ENCODE data around the gene NIPA2.

The NIPA2 gene

DNA sequence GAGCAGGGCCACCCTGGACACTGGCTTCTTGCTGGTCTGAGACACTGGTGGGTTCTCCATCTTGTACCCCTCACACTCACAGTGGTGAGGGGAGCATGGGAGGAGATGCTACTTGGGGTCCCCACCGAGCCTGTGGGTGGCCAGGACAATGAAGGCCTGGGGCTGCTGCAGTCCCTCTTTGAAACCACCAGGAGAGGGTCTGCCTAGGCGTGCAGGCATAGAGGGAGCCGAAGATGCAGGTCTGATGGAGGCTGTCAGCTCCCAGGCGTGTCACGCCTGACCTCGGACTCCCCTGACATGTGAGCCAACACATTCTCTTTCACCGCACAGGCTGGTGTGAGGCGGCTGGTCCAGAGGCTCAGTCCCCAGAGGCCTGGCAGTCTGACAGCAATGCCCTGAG, 39.1 kb downstream of the NIPA2 start:
- DNase-seq (ENCODE audit: low read depth in 2 of 2), result no peak

DNA sequence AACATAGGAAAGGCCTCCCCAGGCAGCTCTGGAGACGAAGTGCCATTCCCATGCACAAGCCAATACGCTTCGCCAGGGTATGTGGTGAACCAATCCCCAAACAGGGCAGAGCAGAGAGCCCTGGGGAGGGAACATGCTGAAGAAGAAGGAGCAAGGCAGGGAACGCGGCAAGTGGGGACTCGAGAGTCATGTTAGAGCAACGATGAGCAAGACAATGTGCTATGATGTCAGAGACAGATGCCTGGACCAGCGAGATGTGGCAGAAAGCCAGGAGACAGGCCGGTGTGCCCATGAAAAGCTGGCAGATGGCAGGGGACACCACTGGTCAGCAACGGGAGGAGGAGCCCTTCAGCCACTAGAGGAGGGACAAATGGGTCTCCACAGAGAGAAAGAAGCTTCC, 39.6 kb downstream of the NIPA2 start:
- no peak for DNase-seq (ENCODE audit: low read depth in 2 of 2)

DNA sequence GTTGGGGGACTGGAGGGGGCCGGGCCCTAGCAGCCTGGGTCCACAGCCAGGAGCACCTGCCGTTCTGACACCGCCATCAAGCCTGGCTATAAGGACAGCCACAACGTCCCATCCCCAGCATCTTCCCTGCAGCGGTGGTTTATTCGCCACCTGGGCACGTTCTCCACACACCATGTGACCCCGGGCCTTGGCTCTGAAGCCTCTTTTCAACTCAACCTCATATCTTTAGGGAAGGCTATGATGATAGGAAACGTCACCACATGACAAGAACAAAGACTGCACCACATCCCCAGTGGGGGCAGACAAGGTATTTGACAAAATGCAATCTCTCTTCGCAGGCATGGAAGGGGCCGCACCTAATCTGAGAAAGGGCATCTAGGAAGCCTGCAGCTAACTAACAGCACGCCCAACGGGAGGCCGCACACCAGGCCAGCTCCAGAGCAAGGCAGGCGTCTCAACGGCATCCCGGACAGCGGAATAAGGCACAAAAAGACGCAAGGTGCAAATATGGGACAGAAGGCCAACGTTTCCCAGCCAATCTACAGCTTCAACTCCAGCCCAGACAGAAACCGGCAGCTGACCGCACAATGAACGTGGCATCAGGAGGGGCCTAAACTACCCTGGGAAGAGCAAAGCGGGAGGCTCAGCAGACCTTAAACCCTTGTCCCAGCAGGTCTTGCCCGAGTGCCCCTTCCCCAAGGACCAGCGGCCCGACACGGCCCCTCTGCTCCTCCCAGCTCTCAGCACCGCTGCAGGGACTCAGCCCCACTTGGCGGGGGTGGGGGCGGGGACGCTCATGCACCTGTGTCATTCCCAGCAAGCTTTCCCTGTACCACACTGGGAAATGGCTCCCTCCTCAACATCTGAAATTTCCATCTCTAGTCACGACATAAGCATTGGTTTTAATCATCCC, 41.9 kb downstream of the NIPA2 start:
- DNase-seq (ENCODE audit: low read depth in 2 of 2), result no peak

DNA sequence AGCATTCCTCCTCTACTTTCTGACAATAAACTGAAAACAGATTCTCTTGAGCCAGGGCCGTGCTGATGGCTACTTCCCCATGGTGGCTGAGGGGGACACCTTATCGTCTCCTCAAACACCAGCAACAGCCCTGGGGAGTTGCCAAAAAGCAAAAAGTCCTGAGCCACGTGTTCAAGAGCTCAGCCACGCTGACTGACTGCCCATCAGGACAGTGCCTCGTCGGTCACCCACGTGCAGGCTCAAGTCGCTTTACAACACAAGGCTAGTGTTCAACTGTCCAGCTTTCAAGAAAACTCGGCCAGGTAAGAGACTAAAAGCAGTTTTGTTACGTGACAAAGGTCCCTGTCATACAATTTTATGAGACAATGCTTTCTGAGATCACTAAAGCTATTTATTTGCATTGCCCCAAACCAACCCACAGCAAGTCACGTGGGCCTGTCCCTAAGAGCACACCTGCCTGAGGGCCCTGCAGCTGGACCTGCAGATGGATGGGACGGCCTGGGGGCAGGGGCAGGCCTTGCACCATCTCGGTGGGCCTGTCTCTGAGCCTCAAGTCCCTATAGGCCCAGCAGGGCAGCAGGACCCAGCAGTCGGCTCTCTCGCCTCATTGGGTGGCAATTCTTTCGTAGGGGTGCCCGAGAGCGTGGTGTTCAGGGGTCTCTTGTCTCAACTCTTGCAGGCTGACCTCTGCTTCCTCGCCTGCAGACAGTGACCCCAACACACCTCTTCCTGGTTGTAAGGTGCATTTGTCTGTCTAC, 42.7 kb downstream of the NIPA2 start:
- no peak for DNase-seq (ENCODE audit: low read depth in 2 of 2)

DNA sequence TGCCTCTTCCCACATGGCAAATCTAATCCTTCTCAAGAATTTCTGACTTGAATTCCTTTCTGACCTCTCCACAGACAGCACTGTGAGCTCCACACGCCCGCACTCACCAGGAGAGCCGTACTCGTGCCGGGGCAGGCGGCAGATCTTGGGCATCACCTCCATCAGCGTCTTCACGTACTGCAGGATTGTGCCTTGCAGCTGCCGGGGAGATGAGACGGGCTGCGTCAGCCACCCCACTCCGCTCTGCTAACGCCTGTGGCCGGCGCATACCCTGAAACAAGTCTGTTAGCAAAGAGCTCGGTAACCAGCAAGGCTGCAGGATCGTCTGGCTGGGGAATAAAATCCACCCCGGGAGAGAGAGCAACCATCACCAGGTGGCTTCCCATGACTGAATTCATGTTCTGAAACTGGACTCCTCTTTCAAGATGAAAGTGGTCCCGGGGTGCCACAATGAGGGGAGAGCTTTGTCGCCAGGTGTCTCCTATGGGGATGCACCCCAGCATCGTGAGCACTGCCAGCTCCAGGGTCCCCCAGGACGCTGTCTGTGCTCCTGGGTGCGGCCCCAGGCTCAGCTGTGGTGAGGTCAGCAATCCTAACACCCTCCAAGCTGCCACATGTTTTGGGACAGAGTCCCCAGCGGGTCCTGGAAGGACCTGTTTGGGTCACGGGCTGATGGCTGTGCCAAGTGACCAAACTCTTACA, 43.4 kb downstream of the NIPA2 start:
- DNase-seq (ENCODE audit: low read depth in 2 of 2), result no peak

DNA sequence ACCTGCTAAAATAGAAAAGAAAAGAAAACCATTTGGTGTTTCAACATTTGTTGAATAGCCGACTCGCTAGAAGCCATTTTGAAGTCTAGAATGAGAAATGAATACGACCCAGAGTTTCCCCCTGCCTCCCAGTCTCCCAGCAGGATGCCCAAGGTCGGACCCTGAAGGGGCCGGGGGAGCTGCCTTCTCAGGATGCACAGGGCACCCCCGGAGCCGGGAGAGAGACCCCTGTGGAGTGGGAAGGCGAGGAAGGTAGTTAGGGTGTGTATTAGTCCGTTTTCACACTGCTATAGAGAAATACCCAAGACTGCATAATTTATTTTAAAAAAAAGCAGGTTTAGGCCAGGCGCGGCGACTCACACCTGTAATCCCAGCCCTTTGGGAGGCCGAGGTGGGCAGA, 44.7 kb downstream of the NIPA2 start:
- DNase-seq (ENCODE audit: low read depth in 2 of 2), result no peak

DNA sequence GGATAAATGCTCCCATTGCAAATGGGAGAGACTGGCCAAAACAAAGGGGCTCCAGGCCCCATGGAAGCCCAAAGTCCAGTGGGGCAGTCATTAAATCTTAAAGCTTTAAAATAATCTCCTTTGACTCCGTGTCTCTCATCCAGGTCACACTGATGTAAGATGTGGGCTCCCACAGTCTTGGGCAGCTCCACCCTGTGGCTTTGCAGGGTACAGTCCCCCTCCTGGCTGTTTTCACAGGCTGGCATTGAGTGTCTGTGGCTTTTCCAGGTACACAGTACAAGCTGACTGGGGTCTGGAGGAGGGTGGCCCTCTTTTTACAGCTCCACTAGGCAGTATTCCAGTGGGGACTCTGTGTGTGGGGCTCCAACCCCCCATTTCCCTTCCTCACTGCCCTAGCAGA, 45.9 kb downstream of the NIPA2 start:
- no peak for DNase-seq (ENCODE audit: low read depth in 2 of 2)

DNA sequence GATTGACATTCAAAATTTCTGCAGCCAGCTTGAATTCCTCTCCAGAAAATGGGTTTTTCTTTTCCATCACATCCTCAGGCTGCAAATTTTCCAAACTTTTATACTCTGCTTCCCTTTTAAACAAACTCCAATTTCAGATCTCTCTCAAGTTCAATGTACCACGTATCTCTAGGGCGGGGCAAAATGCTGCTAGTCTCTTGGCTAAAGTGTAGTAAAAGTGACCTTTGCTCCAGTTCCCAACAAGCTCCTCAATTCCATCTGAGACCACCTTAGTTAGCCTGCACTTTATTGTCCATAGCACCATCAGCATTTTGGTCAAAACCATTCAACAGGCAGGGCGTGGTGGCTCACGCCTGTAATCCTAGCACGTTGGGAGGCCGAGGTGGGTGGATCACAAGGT, 46.7 kb downstream of the NIPA2 start:
- no peak for DNase-seq (ENCODE audit: low read depth in 2 of 2)

DNA sequence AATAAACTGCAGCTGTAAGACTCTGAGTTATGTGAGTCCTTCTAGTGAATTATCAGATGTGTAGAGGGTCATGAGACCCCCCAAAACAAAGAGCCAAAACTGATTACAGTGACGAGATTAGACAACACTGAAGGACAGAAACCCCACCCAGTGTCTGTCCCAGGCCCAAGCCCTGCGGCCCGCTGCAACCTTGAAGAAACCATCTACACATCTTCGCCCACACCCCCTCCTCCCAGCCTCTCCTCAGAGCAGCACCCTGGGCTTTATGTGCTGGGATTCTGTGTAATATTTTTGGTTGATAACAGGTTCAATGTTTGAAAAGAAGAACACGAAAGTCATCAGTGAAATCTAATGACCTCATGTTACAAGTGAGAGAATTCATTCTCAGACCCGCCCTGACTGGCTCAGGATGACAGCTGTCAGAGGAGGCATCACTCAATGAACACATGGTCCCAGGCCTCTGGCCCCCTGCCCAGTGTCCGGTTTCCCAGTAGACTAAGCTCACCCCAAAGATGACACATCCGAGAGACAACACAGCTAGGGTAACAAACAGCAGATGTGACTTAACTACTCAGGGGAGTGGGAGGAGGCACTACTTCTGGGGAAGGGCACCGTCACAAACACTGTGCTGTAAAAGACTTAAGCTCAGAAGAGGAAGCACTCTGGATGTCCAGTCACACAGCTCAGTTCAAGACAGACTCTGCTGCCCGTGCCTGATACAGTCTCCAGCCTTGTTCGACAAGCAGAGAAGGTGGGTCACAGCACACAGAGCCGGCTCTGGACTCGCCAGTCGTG, 48.9 kb downstream of the NIPA2 start:
- no peak for DNase-seq (ENCODE audit: low read depth in 2 of 2)

DNA sequence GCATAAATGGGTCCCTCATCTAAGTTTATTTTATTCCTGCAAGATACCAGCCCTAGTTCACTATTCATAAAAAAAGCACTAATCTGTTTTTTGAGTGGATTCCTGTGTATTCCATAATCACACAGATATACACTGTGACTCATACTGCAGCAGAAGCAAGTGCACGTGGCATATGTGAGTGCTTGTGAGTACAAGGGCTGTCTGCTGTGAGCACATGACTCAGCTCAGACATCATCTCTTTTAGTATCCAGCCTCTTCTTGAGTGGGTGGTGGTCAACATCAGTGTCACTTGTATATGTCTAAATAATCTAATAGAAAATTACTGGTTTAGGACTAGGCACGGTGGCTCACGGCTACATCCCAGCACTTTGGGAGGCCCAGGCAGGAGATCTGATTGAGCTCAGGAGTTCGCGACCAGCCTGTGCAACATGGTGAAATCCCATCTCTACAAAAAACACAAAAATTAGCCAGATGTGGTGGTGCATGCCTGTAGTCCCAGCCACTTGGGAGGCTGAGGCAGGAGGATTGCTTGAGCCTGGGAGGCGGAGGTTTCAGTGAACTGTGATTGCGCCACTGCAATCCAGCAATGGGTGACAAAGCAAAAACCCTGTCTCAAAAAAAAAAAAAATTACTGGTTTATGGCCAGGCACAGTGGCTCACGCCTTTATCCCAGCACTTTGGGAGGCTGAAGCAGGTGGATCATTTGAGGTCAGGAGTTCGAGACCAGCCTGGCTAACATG, 49.8 kb downstream of the NIPA2 start:
- DNase-seq (ENCODE audit: low read depth in 2 of 2), result no peak

DNA sequence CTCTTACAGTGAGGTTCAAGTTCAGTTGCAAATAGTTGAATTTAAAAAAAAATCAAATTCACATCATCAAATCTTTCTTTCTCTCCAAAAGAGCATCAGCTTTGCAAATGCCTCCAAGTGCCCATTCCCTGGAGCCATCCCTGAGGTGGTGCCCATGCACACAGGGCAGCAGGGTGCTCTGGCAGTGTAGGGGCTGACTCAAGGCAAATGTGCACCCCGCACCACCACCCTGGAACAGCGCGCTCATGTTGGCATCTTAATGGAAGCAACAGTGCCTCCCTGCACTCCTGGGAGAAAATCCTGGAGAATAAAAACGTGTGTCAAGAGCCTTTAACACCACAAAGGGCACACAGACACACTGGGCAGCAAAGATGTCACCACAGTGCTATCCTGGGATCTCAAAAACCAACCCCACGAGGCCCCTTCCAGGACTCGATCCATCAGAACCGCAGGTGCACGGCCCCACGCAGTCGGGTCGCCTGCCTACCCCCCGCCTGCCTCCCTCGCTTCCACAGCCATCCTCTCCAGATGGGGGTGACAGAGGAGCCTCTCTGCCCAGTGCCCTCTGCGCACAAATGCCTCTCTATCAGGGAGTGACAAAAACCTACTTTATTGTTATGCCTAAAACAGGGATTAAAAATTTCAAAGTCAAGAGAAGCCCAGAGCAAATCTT, 50.8 kb downstream of the NIPA2 start:
- DNase-seq (ENCODE audit: low read depth in 2 of 2), result no peak

DNA sequence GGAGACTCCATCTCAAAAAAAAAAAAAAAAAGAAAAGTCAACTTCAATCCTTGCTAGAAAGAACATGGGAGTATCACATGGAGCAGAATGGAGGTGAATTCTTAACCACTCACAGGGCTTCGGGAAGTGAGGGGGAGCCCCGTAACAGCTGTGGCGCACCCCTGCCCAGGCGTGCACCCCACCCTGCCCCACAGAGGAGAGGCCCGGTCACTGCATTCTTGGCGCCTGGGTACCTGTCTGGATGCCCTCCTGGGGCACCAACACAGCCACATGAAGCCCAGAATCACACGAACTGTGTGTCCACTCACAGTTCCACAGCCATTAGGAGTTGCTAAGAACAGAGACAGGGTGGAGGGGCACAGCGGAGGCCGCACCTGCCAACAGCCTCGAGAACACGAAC, 51.8 kb downstream of the NIPA2 start:
- no peak for DNase-seq (ENCODE audit: low read depth in 2 of 2)

DNA sequence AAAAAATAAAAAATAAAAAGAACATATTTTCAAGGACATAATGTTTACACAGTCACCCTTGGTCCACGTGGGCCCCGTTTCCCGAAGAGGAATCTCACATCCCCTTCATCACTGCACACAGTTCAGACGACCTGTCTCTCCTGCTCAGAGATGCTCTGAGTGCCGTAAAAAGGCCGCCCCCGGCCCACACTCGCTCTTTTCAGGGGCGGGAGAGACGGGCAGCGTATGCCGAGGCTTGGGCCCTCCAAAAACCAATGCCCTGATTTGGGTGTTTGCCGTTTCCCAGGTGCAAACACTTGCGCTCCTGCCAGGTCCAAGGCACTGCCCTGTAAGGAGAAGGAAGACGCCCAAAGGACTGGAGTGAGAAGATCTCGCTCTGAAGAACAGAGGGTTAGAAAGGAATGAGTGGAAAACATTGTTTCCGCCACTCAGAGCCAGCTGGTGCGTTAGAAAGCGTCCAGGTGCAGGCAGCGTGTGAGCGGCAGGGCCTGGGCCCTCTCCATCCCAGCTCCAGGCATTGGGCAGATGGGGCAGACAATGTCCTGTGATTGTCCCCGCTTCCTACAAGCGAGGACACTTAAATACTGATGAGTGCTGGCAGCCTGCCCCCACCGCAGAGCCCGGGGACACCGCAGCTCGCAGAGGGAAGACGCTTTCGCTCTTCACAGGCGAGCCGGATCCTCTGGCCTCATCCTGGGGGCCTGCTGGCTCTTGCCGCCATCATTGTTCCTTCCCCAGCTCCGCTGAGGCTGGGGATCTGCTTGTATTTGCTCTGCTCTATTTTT, 53.2 kb downstream of the NIPA2 start:
- DNase-seq (ENCODE audit: low read depth in 2 of 2), result no peak

DNA sequence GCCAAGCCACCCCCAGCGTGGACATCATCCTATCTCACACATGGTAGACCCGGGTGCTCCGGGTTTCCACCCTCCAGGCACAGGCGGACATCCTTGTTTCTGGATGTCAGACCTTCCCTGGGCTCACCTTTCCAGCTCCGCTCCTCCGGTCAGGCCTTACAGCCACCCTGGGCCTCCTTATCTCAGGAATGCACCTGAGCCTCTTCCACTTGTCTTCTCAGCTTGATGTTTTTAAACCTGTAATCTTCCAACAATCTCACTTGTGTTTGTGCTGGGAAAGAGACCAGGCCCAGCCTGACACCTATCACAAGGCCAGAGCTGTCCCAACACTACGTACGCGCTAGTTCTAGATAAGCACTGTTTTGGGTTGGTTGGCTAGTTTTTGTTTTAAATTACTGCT, 53.9 kb downstream of the NIPA2 start:
- DNase-seq (ENCODE audit: low read depth in 2 of 2), result no peak

DNA sequence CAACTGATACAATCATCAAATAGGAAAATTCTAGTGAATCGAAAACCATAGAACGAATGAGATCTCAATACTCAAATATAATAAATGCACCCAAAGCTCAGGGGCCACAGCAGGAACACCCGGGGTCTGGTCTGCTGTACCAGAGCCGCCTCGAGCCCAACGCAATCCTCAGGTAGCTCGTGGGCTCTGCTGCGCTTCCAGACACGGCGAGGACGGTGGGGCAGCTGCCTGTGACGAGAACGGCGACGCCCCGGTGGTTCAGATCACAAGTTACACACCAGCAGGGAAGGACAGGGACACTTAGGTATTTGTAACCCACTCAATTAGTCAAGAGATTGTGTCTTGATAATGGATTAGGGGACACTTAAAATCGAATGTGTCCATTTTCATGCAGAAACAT, 54.6 kb downstream of the NIPA2 start:
- no peak for DNase-seq (ENCODE audit: low read depth in 2 of 2)

DNA sequence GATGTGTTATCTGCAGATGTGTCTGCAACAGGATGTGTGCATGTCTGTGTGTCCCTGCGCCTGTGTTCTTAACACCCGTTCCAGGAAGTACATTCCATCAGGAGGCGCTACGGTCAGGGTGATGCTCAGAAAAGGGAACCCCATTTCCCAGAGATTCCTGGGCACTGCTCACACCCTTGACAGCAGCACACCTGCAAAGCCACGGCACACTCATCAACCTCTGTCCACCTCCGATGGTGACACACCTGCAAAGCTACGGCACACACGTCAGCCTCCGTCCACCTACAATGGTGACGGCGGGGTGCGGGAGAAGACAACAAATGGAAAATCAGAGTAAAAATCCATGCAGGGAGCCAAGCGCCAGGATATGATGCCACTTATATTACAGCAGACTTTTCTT, 55.4 kb downstream of the NIPA2 start:
- DNase-seq (ENCODE audit: low read depth in 2 of 2), result no peak

DNA sequence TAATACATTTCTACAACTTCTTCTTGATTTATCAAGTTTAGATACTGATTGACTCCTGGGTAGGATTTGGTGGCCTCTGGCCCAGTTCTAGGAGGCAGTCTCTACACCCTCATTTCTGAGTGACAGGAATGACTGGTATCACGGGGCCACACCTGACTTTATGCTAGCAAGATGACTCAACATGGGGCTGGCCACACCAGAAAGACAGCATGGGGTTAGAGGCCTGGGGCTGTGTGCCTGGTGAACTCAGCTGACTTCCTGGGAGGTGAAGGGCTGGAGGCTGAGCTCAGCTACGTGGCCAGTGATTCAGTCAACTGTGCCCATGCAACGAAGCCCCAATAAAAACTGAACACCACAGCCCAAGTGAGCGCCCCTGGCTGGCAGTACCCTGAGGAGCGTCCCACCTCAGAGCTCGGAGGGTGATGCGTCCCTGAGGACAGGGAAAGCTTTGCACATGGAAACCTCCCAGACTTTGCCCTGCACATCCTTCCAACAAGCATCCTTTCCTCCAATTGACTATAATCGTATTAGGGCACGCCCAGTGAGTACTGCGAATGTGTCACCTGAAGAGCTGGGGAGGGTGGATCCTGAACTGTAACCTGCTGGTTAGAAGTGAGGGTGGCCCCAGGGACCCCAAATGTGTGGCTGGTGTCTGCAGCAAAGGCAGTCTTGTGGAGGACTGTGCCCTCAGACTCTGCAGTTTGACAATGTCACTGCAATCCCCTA, 57.2 kb downstream of the NIPA2 start:
- DNase-seq (ENCODE audit: low read depth in 2 of 2), result no peak

DNA sequence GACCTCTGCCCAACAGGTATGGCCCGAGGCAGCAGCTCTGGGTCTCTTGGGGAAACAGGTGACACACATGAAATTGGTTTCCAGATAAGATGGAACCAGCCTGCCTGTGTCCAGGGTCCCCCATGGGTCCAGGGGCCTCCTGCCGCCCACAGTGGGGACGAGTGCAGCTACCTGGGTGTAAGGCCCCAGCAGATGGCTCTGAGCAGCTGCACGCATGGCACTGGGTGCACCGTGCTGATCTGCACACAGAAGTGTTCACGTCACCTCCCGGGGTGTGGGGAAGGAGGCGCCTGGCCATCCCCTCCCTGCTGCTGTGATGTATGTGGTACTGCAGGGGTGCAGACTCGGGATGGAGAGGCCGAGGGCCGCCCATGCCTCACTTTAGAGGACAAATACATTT, 63.6 kb downstream of the NIPA2 start:
- no peak for DNase-seq (ENCODE audit: low read depth in 2 of 2)

DNA sequence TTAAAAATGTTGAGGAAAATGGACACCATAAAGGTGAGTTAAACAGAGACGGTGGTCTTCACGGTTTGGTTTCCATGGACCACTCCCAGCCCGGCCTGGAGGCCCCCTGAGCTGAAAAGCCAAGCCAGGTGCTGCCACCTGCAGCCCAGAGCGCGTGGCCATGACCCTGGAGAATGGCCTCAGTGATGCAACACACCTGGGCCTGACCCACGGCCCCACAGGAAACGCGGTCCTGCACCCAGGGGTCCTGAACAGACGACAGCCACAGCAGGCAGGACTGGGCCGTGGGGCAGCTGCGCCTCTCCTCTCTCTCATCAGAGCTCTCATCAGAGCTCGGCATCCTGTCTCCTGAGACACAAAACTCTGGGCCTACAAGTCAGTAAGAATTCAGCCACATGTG, 64.1 kb downstream of the NIPA2 start:
- no peak for DNase-seq (ENCODE audit: low read depth in 2 of 2)

All from stimulated activated CD4-positive, alpha-beta T cell treated with anti-CD3 and anti-CD28 coated beads, Interleukin-12 subunit alpha, Interleukin-12 subunit beta, amount 100 ng/mL, for 24 hours (primary cell).